PC-9 (cell line): Measurements from ENCODE around the gene ST6GALNAC2.

Source experiments
- EZH2 ChIP-seq: fragments of 200-600 bp; sonication (generic); IDR thresholded peaks from 2 replicates; pipeline ENCODE4 v1.8.0; 2017; ENCODE audit warnings: antibody characterized with exemption, low read depth
- TF ChIP-seq, protein P1 (sequence below): fragments of 200-600 bp; sonication (generic); conservative IDR thresholded peaks from 2 replicates; pipeline ENCODE4 v1.6.1; 2017; ENCODE audit warnings: mixed run types, antibody characterized with exemption, mild to moderate bottlenecking, moderate library complexity

DNA sequence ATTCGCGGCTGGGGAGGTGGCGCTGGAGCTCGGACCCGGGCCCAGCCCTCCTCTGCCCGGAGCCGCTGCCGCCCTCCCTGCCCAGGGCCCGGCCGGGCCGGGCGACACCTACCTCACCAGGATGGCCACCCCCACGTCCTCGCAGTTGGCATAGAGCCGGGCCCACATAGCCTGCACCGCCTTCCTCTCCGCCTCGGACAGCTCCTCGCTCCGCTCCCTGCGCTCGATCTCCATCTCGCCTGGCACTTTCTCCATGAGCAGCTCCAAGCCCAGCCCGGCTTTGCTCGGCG is 48.4 kb downstream of the ST6GALNAC2 start:
- no peak for TF ChIP-seq EZH2
- TF ChIP-seq, protein P1, sequence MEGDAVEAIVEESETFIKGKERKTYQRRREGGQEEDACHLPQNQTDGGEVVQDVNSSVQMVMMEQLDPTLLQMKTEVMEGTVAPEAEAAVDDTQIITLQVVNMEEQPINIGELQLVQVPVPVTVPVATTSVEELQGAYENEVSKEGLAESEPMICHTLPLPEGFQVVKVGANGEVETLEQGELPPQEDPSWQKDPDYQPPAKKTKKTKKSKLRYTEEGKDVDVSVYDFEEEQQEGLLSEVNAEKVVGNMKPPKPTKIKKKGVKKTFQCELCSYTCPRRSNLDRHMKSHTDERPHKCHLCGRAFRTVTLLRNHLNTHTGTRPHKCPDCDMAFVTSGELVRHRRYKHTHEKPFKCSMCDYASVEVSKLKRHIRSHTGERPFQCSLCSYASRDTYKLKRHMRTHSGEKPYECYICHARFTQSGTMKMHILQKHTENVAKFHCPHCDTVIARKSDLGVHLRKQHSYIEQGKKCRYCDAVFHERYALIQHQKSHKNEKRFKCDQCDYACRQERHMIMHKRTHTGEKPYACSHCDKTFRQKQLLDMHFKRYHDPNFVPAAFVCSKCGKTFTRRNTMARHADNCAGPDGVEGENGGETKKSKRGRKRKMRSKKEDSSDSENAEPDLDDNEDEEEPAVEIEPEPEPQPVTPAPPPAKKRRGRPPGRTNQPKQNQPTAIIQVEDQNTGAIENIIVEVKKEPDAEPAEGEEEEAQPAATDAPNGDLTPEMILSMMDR = no peak
